ENCODE measurements around the gene LHX6.

DNA sequence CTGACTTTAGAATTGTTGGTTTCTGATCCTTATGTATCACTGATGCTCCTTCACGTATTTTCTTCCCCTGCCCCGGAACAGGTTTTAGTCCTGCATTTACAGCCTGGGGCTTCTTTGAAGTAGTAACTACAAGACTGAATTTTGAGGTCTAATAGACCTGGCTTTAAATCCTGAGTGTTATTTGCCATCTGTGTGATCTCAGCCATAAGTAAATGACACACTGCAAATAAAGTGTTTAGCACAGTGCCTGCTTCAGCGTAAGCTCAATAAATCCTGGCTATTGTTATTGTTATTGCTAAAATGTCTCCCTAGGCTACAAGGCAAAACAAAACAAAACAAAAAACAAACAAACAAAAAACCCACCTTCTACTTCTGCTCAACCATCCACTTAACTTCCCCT, 15.6 kb upstream of the LHX6 start:
- TF ChIP-seq, protein P1, sequence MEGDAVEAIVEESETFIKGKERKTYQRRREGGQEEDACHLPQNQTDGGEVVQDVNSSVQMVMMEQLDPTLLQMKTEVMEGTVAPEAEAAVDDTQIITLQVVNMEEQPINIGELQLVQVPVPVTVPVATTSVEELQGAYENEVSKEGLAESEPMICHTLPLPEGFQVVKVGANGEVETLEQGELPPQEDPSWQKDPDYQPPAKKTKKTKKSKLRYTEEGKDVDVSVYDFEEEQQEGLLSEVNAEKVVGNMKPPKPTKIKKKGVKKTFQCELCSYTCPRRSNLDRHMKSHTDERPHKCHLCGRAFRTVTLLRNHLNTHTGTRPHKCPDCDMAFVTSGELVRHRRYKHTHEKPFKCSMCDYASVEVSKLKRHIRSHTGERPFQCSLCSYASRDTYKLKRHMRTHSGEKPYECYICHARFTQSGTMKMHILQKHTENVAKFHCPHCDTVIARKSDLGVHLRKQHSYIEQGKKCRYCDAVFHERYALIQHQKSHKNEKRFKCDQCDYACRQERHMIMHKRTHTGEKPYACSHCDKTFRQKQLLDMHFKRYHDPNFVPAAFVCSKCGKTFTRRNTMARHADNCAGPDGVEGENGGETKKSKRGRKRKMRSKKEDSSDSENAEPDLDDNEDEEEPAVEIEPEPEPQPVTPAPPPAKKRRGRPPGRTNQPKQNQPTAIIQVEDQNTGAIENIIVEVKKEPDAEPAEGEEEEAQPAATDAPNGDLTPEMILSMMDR (conservative IDR thresholded peaks at IDR 0.05 in 1 of 2, IDR thresholded peaks at IDR 0.05 in 1 of 2; ENCODE audit: extremely low read depth in 1 of 2, insufficient read depth in 1 of 2, low read depth in 1 of 2, low read length in 2 of 2): no peak
- TF ChIP-seq EZH2 (IDR thresholded peaks at IDR 0.05; ENCODE audit: borderline replicate concordance, low read length): no peak
